Measurements from ENCODE around the gene NINJ1. TPM values are rescaled to one million over a fixed set of nuclear protein-coding genes. Genes with fewer than 3 reads are reported as not detected.

Gene NINJ1
- total and polyA plus RNA-seq, 2 of the 8 experiments (the other 6 are each of a cell fraction or from before 2014, with no cell fraction given): 28.2 to 65.6 TPM

- no peak for TF ChIP-seq MAFK (IDR thresholded peaks at IDR 0.05; ENCODE audit: low read depth, low read length)
- no peak for TF ChIP-seq JUN (IDR thresholded peaks at IDR 0.05; ENCODE audit: low read depth, low read length)
- TF ChIP-seq TCF12 (IDR thresholded peaks at IDR 0.05; ENCODE audit: low read depth, low read length): no peak
- no peak for TF ChIP-seq USF2 (IDR thresholded peaks at IDR 0.05; ENCODE audit: low read length)
- no peak for TF ChIP-seq PHF8 (conservative IDR thresholded peaks at IDR 0.05; ENCODE audit: low read depth, low read length)
- TF ChIP-seq BACH1 (IDR thresholded peaks at IDR 0.05; ENCODE audit: low read length): no peak
- TF ChIP-seq TEAD4 (IDR thresholded peaks at IDR 0.05; ENCODE audit: low read depth, low read length): no peak
These were observed 30.0 kb upstream of the NINJ1 start (continued) for GRCh38 chr9:93164085-93164484.

Data from H1 (cell line).